Adipocyte (in vitro differentiated cells): ENCODE data around the gene OCA2.

Experiments used
- DNase-seq: peaks from one replicate; pipeline ENCODE4 v3.0.0-alpha.2; 2015; ENCODE audit warnings: low read depth
- H3K27me3 ChIP-seq: replicated peaks from 2 replicates; pipeline ENCODE4 v1.7.0; 2013; ENCODE audit warnings: mild to moderate bottlenecking, low read length, moderate library complexity; ENCODE audit not compliant: control insufficient read depth, insufficient read depth
- H3K36me3 ChIP-seq: 2 replicates; pipeline ENCODE4 v1.7.0; 2013; ENCODE audit warnings: low read length, mild to moderate bottlenecking, moderate library complexity; ENCODE audit not compliant: control insufficient read depth, insufficient read depth, severe bottlenecking
- H3K4me1 ChIP-seq: 2 replicates; pipeline ENCODE4 v1.7.0; 2013; ENCODE audit warnings: mild to moderate bottlenecking, low read length, moderate library complexity; ENCODE audit not compliant: control insufficient read depth, insufficient read depth
- H3K4me3 ChIP-seq: 2 replicates; pipeline ENCODE4 v1.7.0; 2013; ENCODE audit warnings: mild to moderate bottlenecking, low read length, moderate library complexity
- H3K9ac ChIP-seq: 2 replicates; pipeline ENCODE4 v1.7.0; 2013; ENCODE audit warnings: mild to moderate bottlenecking, low read length, moderate library complexity
- H3K9me3 ChIP-seq: 2 replicates; pipeline ENCODE4 v1.7.0; 2013; ENCODE audit warnings: mild to moderate bottlenecking, low read length, moderate library complexity; ENCODE audit not compliant: control insufficient read depth

The OCA2 gene

DNA sequence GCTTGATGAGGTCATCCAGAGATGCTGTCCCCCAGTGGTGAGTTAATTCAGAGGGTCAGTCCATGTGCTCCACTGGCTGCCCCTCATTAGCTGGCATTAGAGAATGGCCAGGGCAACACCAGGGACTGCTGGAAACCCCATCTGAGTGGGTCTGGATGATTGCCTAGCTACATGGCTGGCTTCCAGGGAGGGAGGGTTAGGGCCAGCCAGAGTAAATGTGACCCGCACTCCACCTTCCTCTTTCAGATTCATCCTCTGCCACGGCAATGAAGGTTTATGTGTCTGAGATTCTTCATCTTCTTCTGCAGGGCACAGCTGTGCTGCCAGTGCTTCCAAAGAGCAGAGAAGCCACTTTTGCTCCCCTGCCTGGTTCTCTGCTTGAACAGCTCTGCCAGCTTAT is 391.9 kb downstream of the OCA2 start:
- no peak overlapping the region for H3K4me3 ChIP-seq
- DNase-seq, result no peak

DNA sequence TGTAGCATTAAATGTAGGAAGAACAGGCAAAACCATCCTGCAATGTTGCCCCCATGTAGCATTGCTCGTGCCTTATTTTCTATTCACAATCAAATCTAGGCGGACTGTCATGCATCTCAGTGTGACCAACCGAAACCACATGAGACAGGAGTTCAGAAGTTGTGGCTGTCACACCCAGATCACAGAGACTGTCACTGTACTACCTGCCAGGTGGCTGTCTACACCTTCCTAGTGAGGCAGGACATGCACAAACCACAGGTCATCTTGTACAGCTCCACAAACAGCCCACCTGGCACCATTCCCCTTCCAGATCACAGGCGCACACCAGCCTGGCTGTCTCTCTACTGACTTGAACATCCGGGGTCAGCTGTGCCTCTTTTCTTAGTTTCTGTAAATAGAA is 392.8 kb downstream of the OCA2 start:
- DNase-seq, result no peak
- Histone ChIP-seq H3K36me3 (no peaks in the 10 kb centered on the region), H3K4me1 (no peaks in the 10 kb centered on the region), H3K9ac (no peak overlapping the region), H3K27me3 (peaks cover 3% of the 10 kb centered on the region), H3K4me3 (no peak overlapping the region), H3K9me3 (peaks cover 10% of the 10 kb centered on the region)

More for the DNA sequence above, 391.9 kb downstream of the OCA2 start:
- Histone ChIP-seq H3K27me3 (peaks cover 3% of the 10 kb centered on the region), H3K9ac (no peak overlapping the region), H3K9me3 (peaks cover 11% of the 10 kb centered on the region), H3K36me3 (no peaks in the 10 kb centered on the region), H3K4me1 (no peaks in the 10 kb centered on the region)

DNA sequence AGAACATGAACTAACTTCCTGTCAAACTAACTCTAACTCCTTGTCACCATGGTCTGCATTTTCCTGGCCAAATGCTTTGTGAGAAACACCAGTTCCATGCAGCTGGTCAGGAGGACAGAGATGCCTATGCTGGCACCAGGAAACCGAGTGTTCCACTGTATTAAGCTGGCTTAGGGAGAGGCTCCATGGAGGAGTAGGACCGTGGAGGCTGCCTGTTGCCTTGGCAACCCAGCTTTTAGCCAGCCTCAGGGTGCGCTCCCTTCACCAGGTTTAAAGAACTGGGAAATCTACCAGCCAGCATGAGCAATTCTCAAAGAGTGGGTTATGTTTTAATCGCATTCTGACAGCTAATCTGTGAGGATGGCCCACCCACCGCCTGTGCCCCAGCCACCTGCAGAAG is 394.1 kb downstream of the OCA2 start:
- H3K4me1 ChIP-seq, result no peaks in the 10 kb centered on the region
- H3K36me3 ChIP-seq, result no peaks in the 10 kb centered on the region
- DNase-seq, result no peak
- peaks cover 8% of the 10 kb centered on the region for H3K9me3 ChIP-seq
- no peak overlapping the region for H3K4me3 ChIP-seq
- no peak overlapping the region for H3K9ac ChIP-seq
- H3K27me3 ChIP-seq, result peaks cover 3% of the 10 kb centered on the region
